ENCODE results near the gene TNIK.

TNIK gene

GRCh38 chr3:171150945-171151344 lies 309.3 kb downstream of the TNIK start:
- TF ChIP-seq ZFX (IDR thresholded peaks at IDR 0.05), result no peak
- no peak for TF ChIP-seq CTCF (conservative IDR thresholded peaks at IDR 0.05)
- H3K27ac ChIP-seq, result no peak overlapping the region

DNA sequence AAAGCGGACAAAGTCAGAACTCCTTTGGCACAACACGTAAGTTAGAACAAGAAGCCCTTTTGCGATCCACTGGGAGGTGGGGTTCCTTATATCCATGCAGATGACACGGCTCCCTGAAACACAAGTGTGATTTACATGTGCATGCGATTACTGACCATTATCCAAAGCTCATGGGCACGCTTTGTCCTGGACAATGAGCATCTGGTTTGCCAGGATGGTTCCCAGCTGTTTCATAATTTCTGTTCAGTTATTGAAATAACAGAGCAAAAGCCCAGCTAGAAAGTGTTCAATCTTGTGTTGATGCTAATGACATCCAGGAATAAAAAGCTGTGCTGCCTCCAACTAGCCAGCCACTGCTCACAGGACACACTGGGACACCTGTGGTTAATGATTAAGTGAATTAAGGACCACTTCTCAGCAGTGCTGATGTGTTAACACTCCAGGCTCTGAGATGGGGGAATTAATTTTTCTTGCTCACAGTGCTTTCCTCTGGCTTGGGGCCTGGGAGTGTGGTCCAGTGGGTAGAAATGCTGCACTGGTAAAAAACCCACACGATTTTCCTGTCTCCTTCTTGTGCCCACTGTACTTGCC lies 310.6 kb downstream of the TNIK start:
- TF ChIP-seq ZFX (IDR thresholded peaks at IDR 0.05) (no peak), CTCF (conservative IDR thresholded peaks at IDR 0.05) (no peak)
- no peak overlapping the region for H3K27ac ChIP-seq

- TF ChIP-seq CTCF (conservative IDR thresholded peaks at IDR 0.05), result no peak
- no peak for TF ChIP-seq ZFX (IDR thresholded peaks at IDR 0.05)
- H3K27ac ChIP-seq, result no peak overlapping the region
Observed at GRCh38 chr3:171145798-171146197, 314.4 kb downstream of the TNIK start.

GRCh38 chr3:171142985-171143384 lies 317.2 kb downstream of the TNIK start:
- no peak overlapping the region for H3K27ac ChIP-seq
- no peak for TF ChIP-seq CTCF (conservative IDR thresholded peaks at IDR 0.05)
- TF ChIP-seq ZFX (IDR thresholded peaks at IDR 0.05), result no peak

DNA sequence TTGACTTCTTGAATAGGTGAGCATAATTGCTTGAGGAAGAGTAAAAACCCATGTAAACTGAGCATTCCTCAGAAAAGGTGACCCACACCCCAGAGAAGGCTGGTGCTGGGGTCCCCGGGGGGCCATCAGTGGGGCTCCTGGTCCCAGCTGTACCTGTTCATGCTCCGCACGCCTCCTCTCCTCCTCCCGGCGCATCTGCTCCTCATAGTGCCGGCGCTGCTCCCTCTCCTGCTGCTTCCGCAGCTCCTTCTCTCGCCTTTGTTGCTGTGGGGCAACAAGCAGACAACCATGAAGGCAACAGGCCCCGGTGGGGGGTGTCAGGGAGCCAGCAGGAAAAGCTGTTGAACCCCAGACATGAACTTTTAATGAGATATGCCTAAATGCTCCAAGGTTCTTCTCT lies 320.0 kb downstream of the TNIK start:
- no peak for TF ChIP-seq CTCF (conservative IDR thresholded peaks at IDR 0.05)
- no peak for TF ChIP-seq ZFX (IDR thresholded peaks at IDR 0.05)
- no peak overlapping the region for H3K27ac ChIP-seq

DNA sequence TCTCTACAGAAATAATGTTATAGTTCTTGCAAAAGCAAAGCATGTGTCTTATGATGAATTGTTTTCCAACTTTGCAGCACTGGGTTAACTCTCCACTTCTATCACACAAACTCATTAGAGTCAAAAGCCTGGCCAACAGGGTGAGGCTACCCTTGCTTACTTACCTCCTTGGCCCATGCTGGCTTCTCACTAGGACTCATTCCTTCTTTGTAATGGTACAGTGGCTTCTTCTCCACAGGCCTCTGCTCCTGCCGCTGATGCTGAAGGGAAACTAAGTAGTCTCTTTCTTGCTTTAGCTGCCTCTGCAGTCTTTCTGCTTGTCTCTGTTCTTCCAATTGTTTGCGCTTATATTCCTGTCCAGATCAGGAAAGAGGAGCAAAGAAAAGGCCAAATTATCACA lies 322.2 kb downstream of the TNIK start:
- H3K27ac ChIP-seq, result no peak overlapping the region
- no peak for TF ChIP-seq ZFX (IDR thresholded peaks at IDR 0.05)
- no peak for TF ChIP-seq CTCF (conservative IDR thresholded peaks at IDR 0.05)

- no peak for TF ChIP-seq ZFX (IDR thresholded peaks at IDR 0.05)
- no peak for TF ChIP-seq CTCF (conservative IDR thresholded peaks at IDR 0.05)
- no peak overlapping the region for H3K27ac ChIP-seq
Observed at GRCh38 chr3:171135549-171135948, 324.7 kb downstream of the TNIK start.
